OCI-LY7 (cell line): ENCODE measurements around the gene DPYSL5. TPM values are rescaled to one million over a fixed set of nuclear protein-coding genes. Genes with fewer than 3 reads are reported as not detected.

Source experiments
- BruUV-seq: library from RNA; stranded (reverse); fragments of 400-500 nt; replicated peaks from 2 replicates; lab custom pipeline; 2021; lab: Mats Ljungman, UMichigan
- CTCF ChIA-PET: fragments of 300-600 bp; sonication (Branson Sonifier 250); formaldehyde crosslinking; loops from one replicate; lab custom pipeline; 2022; ENCODE audit warnings: antibody characterized with exemption; ENCODE audit not compliant: unreplicated experiment; lab: Charles Lee
- POLR2A ChIA-PET: fragments of 300-600 bp; sonication (Branson Sonifier 250); formaldehyde crosslinking; loops from one replicate; lab custom pipeline; 2022; ENCODE audit warnings: antibody characterized with exemption; lab: Charles Lee
- DNase-seq: peaks from one replicate; pipeline ENCODE4 v3.0.0-alpha.2; 2015; ENCODE audit warnings: low spot score
- H2AFZ ChIP-seq: fragments of 200-600 bp; sonication (generic), shearing (Covaris generic); 2 replicates; pipeline ENCODE4 v1.6.1; 2014; ENCODE audit warnings: mild to moderate bottlenecking, antibody characterized with exemption, low read length, moderate library complexity
- H3K27ac ChIP-seq: fragments of 200-600 bp; sonication (generic); 2 replicates; pipeline ENCODE4 v1.5.1; 2014; ENCODE audit warnings: mixed run types, low read depth, mild to moderate bottlenecking, moderate library complexity, low read length, inconsistent platforms; ENCODE audit not compliant: poor library complexity, severe bottlenecking
- H3K36me3 ChIP-seq: fragments of 200-600 bp; sonication (generic); 2 replicates; pipeline ENCODE4 v1.6.1; 2014; ENCODE audit warnings: mild to moderate bottlenecking, antibody characterized with exemption, low read length, moderate library complexity, mixed read lengths; ENCODE audit not compliant: insufficient read depth
- H3K4me1 ChIP-seq: fragments of 200-600 bp; sonication (generic); 2 replicates; pipeline ENCODE4 v1.5.1; 2014; ENCODE audit warnings: mild to moderate bottlenecking, low read length; ENCODE audit not compliant: insufficient read depth, poor library complexity, severe bottlenecking
- H3K4me2 ChIP-seq: fragments of 200-600 bp; sonication (generic); 2 replicates; pipeline ENCODE4 v1.6.1; 2014; ENCODE audit warnings: mild to moderate bottlenecking, low read length
- H3K4me3 ChIP-seq: fragments of 200-600 bp; sonication (generic); 2 replicates; pipeline ENCODE4 v1.5.1; 2014; ENCODE audit warnings: mild to moderate bottlenecking, low read depth, low read length; ENCODE audit not compliant: poor library complexity, severe bottlenecking
- H3K79me2 ChIP-seq: fragments of 200-600 bp; sonication (generic); 2 replicates; pipeline ENCODE4 v1.6.1; 2016; ENCODE audit warnings: low read depth, mild to moderate bottlenecking, low read length, moderate library complexity, mixed read lengths; ENCODE audit not compliant: insufficient read depth
- H3K9me2 ChIP-seq: fragments of 200-600 bp; sonication (generic); 2 replicates; pipeline ENCODE4 v1.6.1; 2016; ENCODE audit warnings: mild to moderate bottlenecking, low read length, mixed read lengths; ENCODE audit not compliant: insufficient read depth
- H3K9me3 ChIP-seq: fragments of 200-600 bp; sonication (generic); 2 replicates; pipeline ENCODE4 v1.6.1; 2014; ENCODE audit warnings: mild to moderate bottlenecking, mixed run types, low read length, mixed read lengths
- H4K20me1 ChIP-seq: fragments of 200-600 bp; sonication (generic); 2 replicates; pipeline ENCODE4 v1.6.1; 2014; ENCODE audit warnings: mild to moderate bottlenecking, antibody characterized with exemption, low read length, moderate library complexity, mixed read lengths; ENCODE audit not compliant: insufficient read depth
- EZH2phosphoT487 ChIP-seq: fragments of 200-600 bp; sonication (generic); IDR thresholded peaks from 2 replicates; pipeline ENCODE4 v1.6.1; 2018; ENCODE audit warnings: low read depth, borderline replicate concordance, mild to moderate bottlenecking, mixed run types, antibody characterized with exemption, low read length, moderate library complexity, mixed read lengths
- intact Hi-C: fragments of 100-400 bp; cut with micrococcal nuclease; formaldehyde crosslinking; loops from one replicate; pipeline ENCODE4 v1.10.0; 2022; ENCODE audit not compliant: unreplicated experiment
- total RNA-seq, 2 experiments: library from RNA; depleted of rRNA in 1 of 2; stranded (reverse); fragments of >200 nt in 1 of 2; shearing (Covaris generic) in 1 of 2; gene quantifications; 2 replicates each; pipeline ENCODE4 v1.2.3, GENCODE V29; 2014 to 2022
- TF ChIP-seq, protein P1 (sequence below): fragments of 200-600 bp; sonication (generic); conservative IDR thresholded peaks from 2 replicates; pipeline ENCODE4 v1.5.1; 2014; ENCODE audit warnings: mild to moderate bottlenecking, antibody characterized with exemption, low read length, moderate library complexity, mixed read lengths

DPYSL5 gene
- total RNA-seq, 2 experiments from 2014 or later = not detected

DNA sequence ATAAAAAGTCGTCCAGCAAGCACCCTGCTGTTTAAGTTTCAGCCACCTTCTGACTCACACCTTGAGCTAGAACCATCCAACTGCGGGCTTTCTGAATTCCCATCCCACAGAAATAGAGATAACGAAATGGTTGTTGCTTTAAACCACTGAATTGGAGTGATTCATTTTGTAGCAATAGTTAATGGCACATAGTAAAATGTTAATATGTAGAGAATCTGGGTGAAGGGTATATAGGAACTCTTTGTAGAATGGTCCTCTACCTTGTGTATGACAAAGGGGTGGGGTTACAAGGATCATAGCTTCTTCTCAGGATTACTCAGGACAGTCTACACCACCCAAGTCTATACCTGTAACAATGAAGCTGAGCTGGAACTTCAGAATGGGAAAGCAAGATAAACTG, 120.1 kb downstream of the DPYSL5 start:
- TF ChIP-seq, protein P1, sequence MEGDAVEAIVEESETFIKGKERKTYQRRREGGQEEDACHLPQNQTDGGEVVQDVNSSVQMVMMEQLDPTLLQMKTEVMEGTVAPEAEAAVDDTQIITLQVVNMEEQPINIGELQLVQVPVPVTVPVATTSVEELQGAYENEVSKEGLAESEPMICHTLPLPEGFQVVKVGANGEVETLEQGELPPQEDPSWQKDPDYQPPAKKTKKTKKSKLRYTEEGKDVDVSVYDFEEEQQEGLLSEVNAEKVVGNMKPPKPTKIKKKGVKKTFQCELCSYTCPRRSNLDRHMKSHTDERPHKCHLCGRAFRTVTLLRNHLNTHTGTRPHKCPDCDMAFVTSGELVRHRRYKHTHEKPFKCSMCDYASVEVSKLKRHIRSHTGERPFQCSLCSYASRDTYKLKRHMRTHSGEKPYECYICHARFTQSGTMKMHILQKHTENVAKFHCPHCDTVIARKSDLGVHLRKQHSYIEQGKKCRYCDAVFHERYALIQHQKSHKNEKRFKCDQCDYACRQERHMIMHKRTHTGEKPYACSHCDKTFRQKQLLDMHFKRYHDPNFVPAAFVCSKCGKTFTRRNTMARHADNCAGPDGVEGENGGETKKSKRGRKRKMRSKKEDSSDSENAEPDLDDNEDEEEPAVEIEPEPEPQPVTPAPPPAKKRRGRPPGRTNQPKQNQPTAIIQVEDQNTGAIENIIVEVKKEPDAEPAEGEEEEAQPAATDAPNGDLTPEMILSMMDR = no peak
- no peak for TF ChIP-seq EZH2phosphoT487
- no peak for DNase-seq
- Histone ChIP-seq H4K20me1 (no peaks in the 10 kb centered on the region), H3K36me3 (no peaks in the 10 kb centered on the region), H3K27ac (no peak overlapping the region), H3K4me1 (no peaks in the 10 kb centered on the region), H3K4me3 (no peak overlapping the region), H3K9me3 (no peaks in the 10 kb centered on the region), H3K79me2 (no peaks in the 10 kb centered on the region), H3K9me2 (no peaks in the 10 kb centered on the region), H2AFZ (no peak overlapping the region), H3K4me2 (no peak overlapping the region)
- POLR2A ChIA-PET = interaction anchor here (1.1 kb wide), 1 partner anchor 13 kb away, joined by 4 read pairs; no protein-coding TSS in a partner anchor
- intact Hi-C loops = no loop called here
- CTCF ChIA-PET = no interaction called here
- no TSS peak for BruUV-seq

DNA sequence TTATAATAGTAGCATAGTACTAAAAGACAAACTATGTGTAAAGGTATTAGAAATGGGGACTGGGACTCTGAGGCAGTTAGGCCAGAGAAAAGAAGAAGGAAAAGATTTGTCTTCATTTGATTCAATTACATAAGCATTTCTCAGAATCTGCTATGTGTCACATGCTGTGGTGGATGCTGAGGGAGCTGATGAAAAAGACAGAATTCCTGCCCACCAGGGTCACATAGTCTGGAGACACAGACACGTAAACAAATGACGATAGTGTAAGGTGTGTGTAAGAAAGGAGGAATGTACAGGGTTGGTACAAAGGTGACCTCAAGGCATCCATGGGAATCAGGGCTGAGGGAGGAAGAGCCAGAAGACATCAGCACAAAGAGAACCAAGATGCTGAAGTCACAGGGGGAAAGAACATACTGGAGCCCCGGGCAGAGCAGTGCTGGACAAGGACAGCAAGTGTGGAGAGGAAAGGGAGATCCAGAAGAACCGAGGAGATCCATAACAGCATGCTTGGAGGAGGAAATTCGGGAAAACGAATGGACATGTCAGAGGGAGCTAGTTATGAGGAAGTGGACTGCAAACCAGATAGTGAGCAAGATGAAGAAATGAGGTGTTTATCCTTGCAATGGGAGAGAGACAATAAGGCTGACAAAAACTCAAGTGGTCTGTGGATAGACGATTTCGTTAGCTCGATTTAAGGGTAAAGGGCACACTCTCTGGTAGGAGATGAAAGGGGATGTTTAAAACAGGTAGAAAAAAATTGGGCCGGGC, 121.3 kb downstream of the DPYSL5 start:
- intact Hi-C loops = no loop called here
- H3K9me3 ChIP-seq = no peaks in the 10 kb centered on the region
- ChIA-PET POLR2A (interaction anchor here (0.7 kb wide), 1 partner anchor 137 kb away, joined by 3 read pairs; no protein-coding TSS in a partner anchor), CTCF (interaction anchor here (0.9 kb wide), 1 partner anchor 322 kb away, joined by 6 read pairs; no protein-coding TSS in a partner anchor)
- H3K79me2 ChIP-seq = no peaks in the 10 kb centered on the region
- H3K4me3 ChIP-seq = no peak overlapping the region
- no peaks in the 10 kb centered on the region for H3K9me2 ChIP-seq
- no peak for TF ChIP-seq EZH2phosphoT487
- TF ChIP-seq, protein P1 = no peak
- no peak for DNase-seq
- H2AFZ ChIP-seq = no peak overlapping the region
- no peaks in the 10 kb centered on the region for H3K4me1 ChIP-seq
- no peak overlapping the region for H3K27ac ChIP-seq
- no peak overlapping the region for H3K4me2 ChIP-seq
- no peaks in the 10 kb centered on the region for H4K20me1 ChIP-seq
- no peaks in the 10 kb centered on the region for H3K36me3 ChIP-seq
- BruUV-seq = no TSS peak

- ChIA-PET POLR2A (no interaction called here), CTCF (no interaction called here)
- Histone ChIP-seq H3K36me3 (no peaks in the 10 kb centered on the region), H3K4me1 (no peaks in the 10 kb centered on the region), H3K9me3 (no peaks in the 10 kb centered on the region), H3K4me2 (peak within 1 kb of the TSS; percentile 31; the same call in 1 of the 2 replicates), H3K79me2 (no peaks in the 10 kb centered on the region), H2AFZ (no peak within 1 kb of the TSS), H4K20me1 (no peaks in the 10 kb centered on the region), H3K27ac (no peak within 1 kb of the TSS), H3K4me3 (no peak within 1 kb of the TSS), H3K9me2 (no peaks in the 10 kb centered on the region)
- intact Hi-C loops = no loop called here
- BruUV-seq = no TSS peak
- no peak for TF ChIP-seq EZH2phosphoT487
- TF ChIP-seq, protein P1 = no peak
- DNase-seq = peak; percentile 19
These were observed 122.5 kb downstream of the DPYSL5 start, which contains the start of gene MAPRE3 for GRCh38 chr2:26970244-26970927. MAPRE3 (plus strand) TSS chr2:26970637; CDS start chr2:27022219, 51,582 bp downstream.
